Gastrocnemius medialis (tissue), 4 donors: ENCODE measurements around the gene CRTC2.

Experiments
- CTCF ChIP-seq, 5 experiments: fragments of 450-650 bp in 3 of 5; fragments of 200-600 bp in 2 of 5; sonication (generic) in 2 of 5; IDR thresholded peaks in 4 of 5; conservative IDR thresholded peaks in 1 of 5; 1 replicate in 4 of 5; 2 replicates in 1 of 5; pipeline ENCODE4 v1.5.1; 2016 to 2019; ENCODE audit warnings: antibody characterized with exemption in 5 of 5, mild to moderate bottlenecking in 3 of 5, moderate library complexity in 3 of 5
- POLR2A ChIP-seq, 2 donors: fragments of 450-650 bp; IDR thresholded peaks; one replicate each; pipeline ENCODE4 v1.6.1; 2017; ENCODE audit warnings: antibody characterized with exemption in 2 of 2, mild to moderate bottlenecking in 2 of 2, moderate library complexity in 2 of 2

DNA sequence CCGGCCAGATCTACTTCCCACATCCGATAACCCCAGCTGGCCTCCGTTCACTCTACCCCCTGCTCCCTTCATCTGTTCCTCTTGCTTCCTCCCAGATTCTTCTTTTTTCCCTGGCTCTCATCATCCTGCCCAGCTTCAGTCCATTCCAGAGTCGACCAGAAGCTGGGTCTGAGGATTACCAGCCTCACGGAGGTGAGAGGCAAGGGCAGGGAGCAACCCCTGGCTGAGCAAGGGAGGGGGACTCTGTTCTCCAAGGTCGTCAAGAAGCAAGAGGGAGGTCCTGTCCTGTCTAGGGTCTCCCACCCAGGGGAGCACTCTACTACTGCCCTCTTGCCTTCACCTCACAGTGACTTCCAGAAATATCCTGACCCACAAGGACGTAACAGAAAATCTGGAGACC, 15.1 kb upstream of the CRTC2 start:
- no peak for TF ChIP-seq CTCF (IDR thresholded peaks at IDR 0.05 in 4 of 5, conservative IDR thresholded peaks at IDR 0.05 in 1 of 5)
- no peak for TF ChIP-seq POLR2A (IDR thresholded peaks at IDR 0.05)
